IMR-90 (cell line): ENCODE results near the gene KCNMA1. TPM values are rescaled to one million over a fixed set of nuclear protein-coding genes. Genes with fewer than 3 reads are reported as not detected.

Source experiments
- ATAC-seq: fragments of 200-7000 bp; cut with Tn5 transposase; 2 replicates; pipeline ENCODE4 v1.9.1; 2020; ENCODE audit warnings: low read depth, mild to moderate bottlenecking, moderate library complexity
- BruUV-seq: library from RNA; stranded (reverse); fragments of 400-500 nt; replicated peaks from 2 replicates; lab custom pipeline; 2021; lab: Mats Ljungman, UMichigan
- CTCF ChIA-PET: fragments of 300-600 bp; formaldehyde crosslinking; extraction: SDS; loops from one replicate; lab custom pipeline; 2021; ENCODE audit warnings: antibody characterized with exemption; lab: Yijun Ruan, JAX
- POLR2A ChIA-PET: fragments of 300-600 bp; sonication (Branson Sonifier 250); formaldehyde crosslinking; loops from one replicate; lab custom pipeline; 2022; ENCODE audit warnings: antibody characterized with exemption; ENCODE audit not compliant: unreplicated experiment; lab: Charles Lee
- DNase-seq: peaks from one replicate; pipeline ENCODE4 v3.0.0; 2013
- H2AFZ ChIP-seq: replicated peaks from 2 replicates; pipeline ENCODE3; 2013; ENCODE audit warnings: low read length, mild to moderate bottlenecking; ENCODE audit not compliant: poor library complexity
- H2AK5ac ChIP-seq: 2 replicates; pipeline ENCODE4 v1.6.1; 2013; ENCODE audit warnings: low read depth, low read length, inconsistent platforms
- H2AK9ac ChIP-seq: replicated peaks from 2 replicates; pipeline ENCODE3; 2013; ENCODE audit warnings: mild to moderate bottlenecking, low read depth, low read length, moderate library complexity; ENCODE audit not compliant: poor library complexity
- H2BK120ac ChIP-seq: 2 replicates; pipeline ENCODE4 v1.6.1; 2013; ENCODE audit warnings: low read depth, low read length, inconsistent platforms
- H2BK15ac ChIP-seq: 3 replicates; pipeline ENCODE4 v1.6.1; 2013; ENCODE audit warnings: low read depth, low read length, inconsistent platforms
- H2BK20ac ChIP-seq: 2 replicates; pipeline ENCODE4 v1.6.1; 2013; ENCODE audit warnings: low read depth, mild to moderate bottlenecking, inconsistent platforms, low read length, moderate library complexity
- H2BK5ac ChIP-seq: 2 replicates; pipeline ENCODE4 v1.6.1; 2013; ENCODE audit warnings: mild to moderate bottlenecking, low read depth, low read length, inconsistent platforms; ENCODE audit not compliant: poor library complexity, severe bottlenecking
- H3K14ac ChIP-seq: replicated peaks from 2 replicates; pipeline ENCODE4 v1.6.1; 2013; ENCODE audit warnings: low read depth, low read length, inconsistent platforms
- H3K18ac ChIP-seq: 2 replicates; pipeline ENCODE4 v1.6.1; 2013; ENCODE audit warnings: low read depth, low read length, control low read depth
- H3K23ac ChIP-seq: 2 replicates; pipeline ENCODE4 v1.6.1; 2013; ENCODE audit warnings: low read depth, low read length, inconsistent platforms
- H3K27ac ChIP-seq: 2 replicates; pipeline ENCODE4 v1.5.1; 2013; ENCODE audit warnings: mild to moderate bottlenecking, control low read depth, low read length; ENCODE audit not compliant: insufficient read depth
- H3K27me3 ChIP-seq: 2 replicates; pipeline ENCODE4 v1.6.1; 2013; ENCODE audit warnings: low read length; ENCODE audit not compliant: control insufficient read depth, insufficient read depth
- H3K36me3 ChIP-seq: 2 replicates; pipeline ENCODE4 v1.6.1; 2013; ENCODE audit warnings: low read length, mixed read lengths; ENCODE audit not compliant: control insufficient read depth, insufficient read depth
- H3K4ac ChIP-seq: 2 replicates; pipeline ENCODE4 v1.6.1; 2013; ENCODE audit warnings: low read depth, low read length, inconsistent platforms
- H3K4me1 ChIP-seq: 2 replicates; pipeline ENCODE4 v1.6.1; 2013; ENCODE audit warnings: low read length, mixed read lengths; ENCODE audit not compliant: control insufficient read depth, insufficient read depth
- H3K4me2 ChIP-seq: 2 replicates; pipeline ENCODE4 v1.6.1; 2013; ENCODE audit warnings: low read depth, mild to moderate bottlenecking, control low read depth, low read length, moderate library complexity
- H3K4me3 ChIP-seq: 2 replicates; pipeline ENCODE4 v1.5.1; 2013; ENCODE audit warnings: low read depth, mild to moderate bottlenecking, control low read depth, low read length, moderate library complexity; ENCODE audit not compliant: insufficient read depth
- H3K56ac ChIP-seq: 2 replicates; pipeline ENCODE4 v1.6.1; 2013; ENCODE audit warnings: low read length, inconsistent platforms; ENCODE audit not compliant: insufficient read depth; ENCODE audit errors: extremely low read depth
- H3K79me1 ChIP-seq, 2 experiments: 2 replicates each; pipeline ENCODE4 v1.6.1; 2013; ENCODE audit warnings: low read length in 2 of 2, inconsistent platforms in 1 of 2, low read depth in 1 of 2
- H3K9ac ChIP-seq: 2 replicates; pipeline ENCODE4 v1.6.1; 2013; ENCODE audit warnings: low read depth, low read length, control low read depth
- H3K9me1 ChIP-seq: 2 replicates; pipeline ENCODE4 v1.6.1; 2013; ENCODE audit warnings: low read length, inconsistent platforms; ENCODE audit not compliant: insufficient read depth
- H3K9me3 ChIP-seq: 2 replicates; pipeline ENCODE4 v1.6.1; 2013; ENCODE audit warnings: low read length; ENCODE audit not compliant: control insufficient read depth, insufficient read depth
- H4K20me1 ChIP-seq: 2 replicates; pipeline ENCODE4 v1.6.1; 2013; ENCODE audit warnings: low read length, inconsistent platforms; ENCODE audit not compliant: insufficient read depth
- H4K5ac ChIP-seq: 2 replicates; pipeline ENCODE4 v1.6.1; 2013; ENCODE audit warnings: mild to moderate bottlenecking, low read depth, low read length, control low read depth
- H4K8ac ChIP-seq, 2 experiments: 2 replicates each; pipeline ENCODE4 v1.6.1; 2013; ENCODE audit warnings: low read depth in 2 of 2, low read length in 2 of 2, control low read depth in 1 of 2, inconsistent platforms in 1 of 2
- H4K91ac ChIP-seq: 2 replicates; pipeline ENCODE4 v1.6.1; 2013; ENCODE audit warnings: low read depth, low read length, inconsistent platforms; ENCODE audit not compliant: insufficient read depth
- BHLHE40 ChIP-seq: fragments of 150-350 bp; IDR thresholded peaks from 2 replicates; pipeline ENCODE4 v1.6.1; 2016; ENCODE audit warnings: mild to moderate bottlenecking, low read depth, low read length
- CEBPB ChIP-seq: IDR thresholded peaks from 2 replicates; pipeline ENCODE4 v1.6.1; 2012; ENCODE audit warnings: low read depth, low read length, improper control_type of control experiment
- CHD1 ChIP-seq: IDR thresholded peaks from 2 replicates; pipeline ENCODE4 v1.6.1; 2012; ENCODE audit warnings: low read depth, low read length, improper control_type of control experiment
- FOS ChIP-seq: fragments of 150-350 bp; IDR thresholded peaks from 2 replicates; pipeline ENCODE4 v1.6.1; 2016; ENCODE audit warnings: low read depth, low read length
- MAFK ChIP-seq: IDR thresholded peaks from 2 replicates; pipeline ENCODE4 v1.6.1; 2012; ENCODE audit warnings: low read depth, low read length, improper control_type of control experiment
- MAZ ChIP-seq: IDR thresholded peaks from 2 replicates; pipeline ENCODE4 v1.6.1; 2012; ENCODE audit warnings: low read depth, mild to moderate bottlenecking, low read length, improper control_type of control experiment, moderate library complexity, borderline replicate concordance
- MXI1 ChIP-seq: IDR thresholded peaks from 2 replicates; pipeline ENCODE4 v1.6.1; 2012; ENCODE audit warnings: low read depth, mild to moderate bottlenecking, low read length, moderate library complexity, borderline replicate concordance
- NFE2L2 ChIP-seq: fragments of 150-350 bp; IDR thresholded peaks from 2 replicates; pipeline ENCODE4 v1.6.1; 2016; ENCODE audit warnings: low read depth, mild to moderate bottlenecking, low read length
- POLR2A ChIP-seq: IDR thresholded peaks from 2 replicates; pipeline ENCODE4 v1.6.1; 2012; ENCODE audit warnings: mild to moderate bottlenecking, low read depth, low read length
- RAD21 ChIP-seq: IDR thresholded peaks from 2 replicates; pipeline ENCODE4 v1.6.1; 2012; ENCODE audit warnings: low read length, improper control_type of control experiment
- RFX5 ChIP-seq: IDR thresholded peaks from 2 replicates; pipeline ENCODE4 v1.8.0; 2012; ENCODE audit warnings: low read depth, mild to moderate bottlenecking, low read length, moderate library complexity
- SMC3 ChIP-seq: fragments of 150-350 bp; IDR thresholded peaks from 2 replicates; pipeline ENCODE4 v1.6.1; 2016; ENCODE audit warnings: low read depth, mild to moderate bottlenecking, antibody characterized with exemption, low read length, moderate library complexity
- WGBS, 2 experiments: methylation state at CpG; one replicate each; pipeline versions ENCODE4 v1.1.5 to v1.1.7; 2013; ENCODE audit warnings: missing lambda C conversion rate in 2 of 2; ENCODE audit not compliant: insufficient read length in 1 of 2; ENCODE audit errors: extremely low coverage in 2 of 2; 5-methylcytosine and 5-hydroxymethylcytosine counted together
- dilution Hi-C: fragments of 300-500 bp; cut with HindIII; formaldehyde crosslinking; loops from one replicate; pipeline ENCODE4 v1.14.3; 2018; ENCODE audit warnings: low sequenced_read_pairs; ENCODE audit not compliant: unreplicated experiment
- in situ Hi-C: fragments of 300-500 bp; cut with MboI; formaldehyde crosslinking; loops from 3 replicates; pipeline ENCODE4 v1.14.3; 2019; ENCODE audit warnings: low sequenced_read_pairs, inconsistent platforms, mixed read lengths
- intact Hi-C: fragments of 100-400 bp; cut with micrococcal nuclease; formaldehyde crosslinking; loops from 2 replicates; pipeline ENCODE4 v1.10.0; 2022
- polyA plus RNA-seq, 3 experiments: library from polyadenylated mRNA; depleted of rRNA; stranded (reverse); fragments of >200 nt; gene quantifications; 2 replicates each; pipeline ENCODE4 v1.2.3, GENCODE V29; 2012; ENCODE audit warnings: low replicate concordance in 1 of 3
- total RNA-seq: library from RNA; depleted of rRNA; stranded (reverse); fragments of >200 nt; gene quantifications from 2 replicates; pipeline ENCODE4 v1.2.3, GENCODE V29; 2012
- TF ChIP-seq, protein P1 (sequence below): fragments of 150-350 bp; IDR thresholded peaks from 2 replicates; pipeline ENCODE4 v1.6.1; 2017; ENCODE audit warnings: mild to moderate bottlenecking, antibody characterized with exemption, low read length, low read depth
- TF ChIP-seq, protein P2 (sequence below): fragments of 150-350 bp; IDR thresholded peaks from 2 replicates; pipeline ENCODE4 v1.6.1; 2016; ENCODE audit warnings: low read depth, mild to moderate bottlenecking, low read length, moderate library complexity, borderline replicate concordance
- TF ChIP-seq, protein P3 (sequence below): conservative IDR thresholded peaks from 2 replicates; pipeline ENCODE4 v1.5.1; 2012; ENCODE audit warnings: mild to moderate bottlenecking, low read depth, low read length, improper control_type of control experiment

KCNMA1 gene
- total and polyA plus RNA-seq, 2 of the 4 experiments (the other 2 are of a cell fraction) = 25.6 to 29.6 TPM

DNA sequence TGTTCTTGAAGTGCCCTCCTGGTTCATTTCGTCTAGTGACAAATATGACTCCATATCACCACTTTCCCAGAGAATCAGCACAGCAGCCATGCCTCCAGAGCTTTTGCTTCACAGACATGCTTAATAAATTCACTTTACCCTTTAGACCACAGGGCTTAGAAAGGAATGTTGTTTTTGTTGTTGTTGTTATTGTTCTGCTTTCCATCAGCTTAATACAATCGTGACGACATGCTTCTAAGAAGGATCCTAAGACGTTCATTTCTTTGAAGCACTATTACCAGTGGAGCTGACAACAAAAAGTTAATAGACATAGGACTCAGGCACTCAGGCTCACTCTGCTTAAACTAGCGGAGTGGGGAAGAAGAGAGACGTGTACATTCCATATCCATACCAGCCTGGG, 418.6 kb downstream of the KCNMA1 start:
- Histone ChIP-seq H2AK9ac (no peak overlapping the region), H2BK15ac (no peak overlapping the region), H2AK5ac (no peak overlapping the region), H3K18ac (no peak overlapping the region), H3K56ac (no peak overlapping the region), H4K8ac (no peak overlapping the region), H4K20me1 (no peaks in the 10 kb centered on the region), H2BK5ac (no peak overlapping the region), H3K9ac (no peak overlapping the region), H3K36me3 (no peaks in the 10 kb centered on the region), H3K27ac (no peak overlapping the region), H3K27me3 (no peaks in the 10 kb centered on the region), H4K91ac (no peak overlapping the region), H3K79me1 (no peaks in the 10 kb centered on the region; a peak in 1 of 4 replicates), H2BK20ac (no peak overlapping the region), H3K9me3 (no peaks in the 10 kb centered on the region), H3K4ac (no peak overlapping the region), H3K23ac (no peak overlapping the region), H2BK120ac (no peak overlapping the region), H2AFZ (no peak overlapping the region), H3K14ac (no peak overlapping the region), H4K5ac (no peak overlapping the region), H3K4me3 (no peak overlapping the region), H3K9me1 (no peaks in the 10 kb centered on the region), H3K4me1 (peaks cover 3% of the 10 kb centered on the region; the same call in 1 of the 2 replicates), H3K4me2 (no peak overlapping the region)
- BruUV-seq = no TSS peak
- no peak for TF ChIP-seq RAD21
- TF ChIP-seq RFX5 = no peak
- no peak for TF ChIP-seq POLR2A
- TF ChIP-seq, protein P1, sequence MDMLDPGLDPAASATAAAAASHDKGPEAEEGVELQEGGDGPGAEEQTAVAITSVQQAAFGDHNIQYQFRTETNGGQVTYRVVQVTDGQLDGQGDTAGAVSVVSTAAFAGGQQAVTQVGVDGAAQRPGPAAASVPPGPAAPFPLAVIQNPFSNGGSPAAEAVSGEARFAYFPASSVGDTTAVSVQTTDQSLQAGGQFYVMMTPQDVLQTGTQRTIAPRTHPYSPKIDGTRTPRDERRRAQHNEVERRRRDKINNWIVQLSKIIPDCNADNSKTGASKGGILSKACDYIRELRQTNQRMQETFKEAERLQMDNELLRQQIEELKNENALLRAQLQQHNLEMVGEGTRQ = no peak
- TF ChIP-seq, protein P2, sequence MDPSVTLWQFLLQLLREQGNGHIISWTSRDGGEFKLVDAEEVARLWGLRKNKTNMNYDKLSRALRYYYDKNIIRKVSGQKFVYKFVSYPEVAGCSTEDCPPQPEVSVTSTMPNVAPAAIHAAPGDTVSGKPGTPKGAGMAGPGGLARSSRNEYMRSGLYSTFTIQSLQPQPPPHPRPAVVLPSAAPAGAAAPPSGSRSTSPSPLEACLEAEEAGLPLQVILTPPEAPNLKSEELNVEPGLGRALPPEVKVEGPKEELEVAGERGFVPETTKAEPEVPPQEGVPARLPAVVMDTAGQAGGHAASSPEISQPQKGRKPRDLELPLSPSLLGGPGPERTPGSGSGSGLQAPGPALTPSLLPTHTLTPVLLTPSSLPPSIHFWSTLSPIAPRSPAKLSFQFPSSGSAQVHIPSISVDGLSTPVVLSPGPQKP = no peak
- no peak for TF ChIP-seq FOS
- no peak for TF ChIP-seq MXI1
- no peak for TF ChIP-seq BHLHE40
- no peak for TF ChIP-seq SMC3
- no peak for TF ChIP-seq MAZ
- TF ChIP-seq CHD1 = no peak
- no peak for TF ChIP-seq CEBPB
- no peak for TF ChIP-seq NFE2L2
- TF ChIP-seq, protein P3, sequence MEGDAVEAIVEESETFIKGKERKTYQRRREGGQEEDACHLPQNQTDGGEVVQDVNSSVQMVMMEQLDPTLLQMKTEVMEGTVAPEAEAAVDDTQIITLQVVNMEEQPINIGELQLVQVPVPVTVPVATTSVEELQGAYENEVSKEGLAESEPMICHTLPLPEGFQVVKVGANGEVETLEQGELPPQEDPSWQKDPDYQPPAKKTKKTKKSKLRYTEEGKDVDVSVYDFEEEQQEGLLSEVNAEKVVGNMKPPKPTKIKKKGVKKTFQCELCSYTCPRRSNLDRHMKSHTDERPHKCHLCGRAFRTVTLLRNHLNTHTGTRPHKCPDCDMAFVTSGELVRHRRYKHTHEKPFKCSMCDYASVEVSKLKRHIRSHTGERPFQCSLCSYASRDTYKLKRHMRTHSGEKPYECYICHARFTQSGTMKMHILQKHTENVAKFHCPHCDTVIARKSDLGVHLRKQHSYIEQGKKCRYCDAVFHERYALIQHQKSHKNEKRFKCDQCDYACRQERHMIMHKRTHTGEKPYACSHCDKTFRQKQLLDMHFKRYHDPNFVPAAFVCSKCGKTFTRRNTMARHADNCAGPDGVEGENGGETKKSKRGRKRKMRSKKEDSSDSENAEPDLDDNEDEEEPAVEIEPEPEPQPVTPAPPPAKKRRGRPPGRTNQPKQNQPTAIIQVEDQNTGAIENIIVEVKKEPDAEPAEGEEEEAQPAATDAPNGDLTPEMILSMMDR = no peak
- TF ChIP-seq MAFK = no peak
- no peak for DNase-seq
- CTCF ChIA-PET = no interaction called here
- intact Hi-C loops (no loop called here), in situ Hi-C loops (no loop called here), dilution Hi-C loops (no loop called here)
- ATAC-seq = no peak
- WGBS, 2 experiments = no CpG with 5 or more reads among the region's 6 CpGs
- POLR2A ChIA-PET = no interaction called here
